ENCODE measurements around the gene ARMH4. TPM values are rescaled to one million over a fixed set of nuclear protein-coding genes. Genes with fewer than 3 reads are reported as not detected.

Gene ARMH4
- total RNA-seq, 1 donor, result 3.0 TPM

GRCh38 chr14:58091883-58092630, 60.0 kb downstream of the ARMH4 start:
- no peak for TF ChIP-seq CTCF (IDR thresholded peaks at IDR 0.05; ENCODE audit: insufficient read depth, low read depth, low read length)
- no peak overlapping the region for H3K4me3 ChIP-seq (ENCODE audit: low read depth, low read length)
- no peak for DNase-seq (ENCODE audit: low read depth)

GRCh38 chr14:58089612-58090011, 62.4 kb downstream of the ARMH4 start:
- TF ChIP-seq CTCF (IDR thresholded peaks at IDR 0.05; ENCODE audit: insufficient read depth, low read depth, low read length), result no peak
- no peak for DNase-seq (ENCODE audit: low read depth)
- no peak overlapping the region for H3K4me3 ChIP-seq (ENCODE audit: low read depth, low read length)

- DNase-seq (ENCODE audit: low read depth), result no peak
- no peak overlapping the region for H3K4me3 ChIP-seq (ENCODE audit: low read depth, low read length)
- no peak for TF ChIP-seq CTCF (IDR thresholded peaks at IDR 0.05; ENCODE audit: insufficient read depth, low read depth, low read length)
Observed at GRCh38 chr14:58088961-58089360, 63.1 kb downstream of the ARMH4 start.

GRCh38 chr14:58085877-58086276, 66.1 kb downstream of the ARMH4 start:
- no peak overlapping the region for H3K4me3 ChIP-seq (ENCODE audit: low read depth, low read length)
- DNase-seq (ENCODE audit: low read depth), result peak; percentile 11
- TF ChIP-seq CTCF (IDR thresholded peaks at IDR 0.05; ENCODE audit: insufficient read depth, low read depth, low read length), result no peak

- no peak for TF ChIP-seq CTCF (IDR thresholded peaks at IDR 0.05; ENCODE audit: insufficient read depth, low read depth, low read length)
- H3K4me3 ChIP-seq (ENCODE audit: low read depth, low read length), result no peak overlapping the region
- peak; percentile 72 for DNase-seq (ENCODE audit: low read depth)
Observed at GRCh38 chr14:58082491-58083098, 69.4 kb downstream of the ARMH4 start.

- no peak overlapping the region for H3K4me3 ChIP-seq (ENCODE audit: low read depth, low read length)
- DNase-seq (ENCODE audit: low read depth), result no peak
Observed at GRCh38 chr14:58082011-58082410, 70.0 kb downstream of the ARMH4 start.

More at GRCh38 chr14:58082011-58082410, 70.0 kb downstream of the ARMH4 start:
- no peak for TF ChIP-seq CTCF (IDR thresholded peaks at IDR 0.05; ENCODE audit: insufficient read depth, low read depth, low read length)
